Measurements from ENCODE around the gene ITGB5.
"Not testable (repeated sequence)": the region's sequence is repeated elsewhere in the genome, so short reads cannot be mapped to it uniquely, and the experiment has no call there.

The ITGB5 gene

GRCh38 chr3:124786511-124787241 is 100.5 kb downstream of the ITGB5 start:
- DNase-seq: no peak

- DNase-seq: no peak
Observed at GRCh38 chr3:124785973-124786372, 101.2 kb downstream of the ITGB5 start.

GRCh38 chr3:124784686-124785382 is 102.3 kb downstream of the ITGB5 start:
- no peak for DNase-seq

- no peak for DNase-seq
Observed at GRCh38 chr3:124783696-124784095, 103.5 kb downstream of the ITGB5 start.

GRCh38 chr3:124782377-124782712 is 104.8 kb downstream of the ITGB5 start:
- not testable (repeated sequence) for DNase-seq

- no peak for DNase-seq
Observed at GRCh38 chr3:124781476-124782376, 105.4 kb downstream of the ITGB5 start.

GRCh38 chr3:124780761-124781475 is 106.2 kb downstream of the ITGB5 start:
- no peak for DNase-seq

- DNase-seq: no peak
Observed at GRCh38 chr3:124780356-124780755, 106.8 kb downstream of the ITGB5 start.

- DNase-seq: no peak
Observed at GRCh38 chr3:124779751-124780191, 107.4 kb downstream of the ITGB5 start.

GRCh38 chr3:124779116-124779515 is 108.0 kb downstream of the ITGB5 start:
- no peak for DNase-seq

- DNase-seq: no peak
Observed at GRCh38 chr3:124777762-124778470, 109.2 kb downstream of the ITGB5 start.

- DNase-seq: no peak
Observed at GRCh38 chr3:124776856-124777255, 110.3 kb downstream of the ITGB5 start.

GRCh38 chr3:124775877-124776276 is 111.3 kb downstream of the ITGB5 start:
- no peak for DNase-seq

GRCh38 chr3:124774841-124775402 is 112.2 kb downstream of the ITGB5 start:
- no peak for DNase-seq

- DNase-seq: no peak
Observed at GRCh38 chr3:124774327-124774718, 112.8 kb downstream of the ITGB5 start.

GRCh38 chr3:124773351-124774326 is 113.5 kb downstream of the ITGB5 start:
- DNase-seq: no peak

- DNase-seq: no peak
Observed at GRCh38 chr3:124772081-124772831, 114.9 kb downstream of the ITGB5 start.

GRCh38 chr3:124771083-124771445 is 116.1 kb downstream of the ITGB5 start:
- no peak for DNase-seq

GRCh38 chr3:124770336-124771082 is 116.7 kb downstream of the ITGB5 start:
- peak; percentile 17 for DNase-seq
